ENCODE data around the gene IDE. TPM values are rescaled to one million over a fixed set of nuclear protein-coding genes. Genes with fewer than 3 reads are reported as not detected.

The IDE gene
- total RNA-seq, 4 donors from 2014 or later = 107 to 300 (median 185) TPM

DNA sequence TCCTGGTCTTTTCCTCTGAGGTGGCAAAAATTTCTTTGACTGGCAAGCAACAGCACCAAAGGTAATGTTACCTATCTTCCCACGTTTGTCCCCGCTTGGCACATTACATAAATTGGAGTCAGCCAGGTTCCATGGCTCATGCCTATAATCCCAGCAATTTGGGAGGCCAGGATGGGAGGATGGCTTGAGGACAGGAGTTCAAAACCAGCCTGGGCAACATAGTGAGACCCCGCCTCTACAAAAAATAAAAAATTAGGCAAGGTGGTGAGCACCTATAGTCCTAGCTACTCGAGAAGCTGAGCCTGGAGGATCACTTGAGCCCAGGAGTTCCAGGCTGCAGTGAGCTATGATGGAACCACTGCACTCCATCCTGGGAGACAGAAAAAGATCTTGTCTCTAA, 139.5 kb downstream of the IDE start:
- Histone ChIP-seq H3K27ac (no peak overlapping the region), H3K4me1 (peaks cover 6% of the 10 kb centered on the region), H3K27me3 (no peaks in the 10 kb centered on the region), H3K9me3 (no peaks in the 10 kb centered on the region), H3K4me3 (no peak overlapping the region), H3K36me3 (no peaks in the 10 kb centered on the region)
- TF ChIP-seq, protein P1, sequence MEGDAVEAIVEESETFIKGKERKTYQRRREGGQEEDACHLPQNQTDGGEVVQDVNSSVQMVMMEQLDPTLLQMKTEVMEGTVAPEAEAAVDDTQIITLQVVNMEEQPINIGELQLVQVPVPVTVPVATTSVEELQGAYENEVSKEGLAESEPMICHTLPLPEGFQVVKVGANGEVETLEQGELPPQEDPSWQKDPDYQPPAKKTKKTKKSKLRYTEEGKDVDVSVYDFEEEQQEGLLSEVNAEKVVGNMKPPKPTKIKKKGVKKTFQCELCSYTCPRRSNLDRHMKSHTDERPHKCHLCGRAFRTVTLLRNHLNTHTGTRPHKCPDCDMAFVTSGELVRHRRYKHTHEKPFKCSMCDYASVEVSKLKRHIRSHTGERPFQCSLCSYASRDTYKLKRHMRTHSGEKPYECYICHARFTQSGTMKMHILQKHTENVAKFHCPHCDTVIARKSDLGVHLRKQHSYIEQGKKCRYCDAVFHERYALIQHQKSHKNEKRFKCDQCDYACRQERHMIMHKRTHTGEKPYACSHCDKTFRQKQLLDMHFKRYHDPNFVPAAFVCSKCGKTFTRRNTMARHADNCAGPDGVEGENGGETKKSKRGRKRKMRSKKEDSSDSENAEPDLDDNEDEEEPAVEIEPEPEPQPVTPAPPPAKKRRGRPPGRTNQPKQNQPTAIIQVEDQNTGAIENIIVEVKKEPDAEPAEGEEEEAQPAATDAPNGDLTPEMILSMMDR (IDR thresholded peaks at IDR 0.05) = no peak
- TF ChIP-seq POLR2A (IDR thresholded peaks at IDR 0.05) (no peak), EP300 (IDR thresholded peaks at IDR 0.05) (no peak)
- no peak for DNase-seq (ENCODE audit: low spot score in 2 of 2)
- WGBS = 90% methylated on average over 4 of the region's 4 CpGs

DNA sequence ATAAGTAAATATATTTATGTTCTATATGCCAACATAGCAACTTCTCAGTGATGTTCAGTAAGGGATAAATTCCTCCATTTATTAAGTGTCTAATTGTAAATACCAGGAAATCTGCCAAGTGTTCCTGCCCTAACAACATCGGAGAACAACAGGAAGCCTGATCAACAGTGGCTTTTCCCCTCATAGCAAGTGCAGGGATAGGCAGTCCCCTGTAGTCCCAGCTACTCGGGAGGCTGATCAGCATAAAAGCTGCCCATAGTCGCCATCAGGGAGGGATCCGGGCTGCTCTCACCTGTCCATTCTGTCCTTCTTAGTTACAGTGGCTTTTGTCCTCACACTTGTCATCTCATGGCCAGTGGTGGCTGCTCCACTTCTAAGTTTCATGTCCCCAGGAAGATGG, 141.3 kb downstream of the IDE start:
- no peak for DNase-seq (ENCODE audit: low spot score in 2 of 2)
- no peak for TF ChIP-seq EP300 (IDR thresholded peaks at IDR 0.05)
- TF ChIP-seq, protein P1 (IDR thresholded peaks at IDR 0.05) = no peak
- TF ChIP-seq POLR2AphosphoS5 (IDR thresholded peaks at IDR 0.05) = no peak
- TF ChIP-seq POLR2A (IDR thresholded peaks at IDR 0.05) = no peak
- 37% methylated on average over 4 of the region's 4 CpGs for WGBS
- H3K36me3 ChIP-seq = no peaks in the 10 kb centered on the region
- no peaks in the 10 kb centered on the region for H3K27me3 ChIP-seq
- H3K9me3 ChIP-seq = no peaks in the 10 kb centered on the region
- H3K4me1 ChIP-seq = peaks cover 6% of the 10 kb centered on the region
- no peak overlapping the region for H3K27ac ChIP-seq
- no peak overlapping the region for H3K4me3 ChIP-seq

DNA sequence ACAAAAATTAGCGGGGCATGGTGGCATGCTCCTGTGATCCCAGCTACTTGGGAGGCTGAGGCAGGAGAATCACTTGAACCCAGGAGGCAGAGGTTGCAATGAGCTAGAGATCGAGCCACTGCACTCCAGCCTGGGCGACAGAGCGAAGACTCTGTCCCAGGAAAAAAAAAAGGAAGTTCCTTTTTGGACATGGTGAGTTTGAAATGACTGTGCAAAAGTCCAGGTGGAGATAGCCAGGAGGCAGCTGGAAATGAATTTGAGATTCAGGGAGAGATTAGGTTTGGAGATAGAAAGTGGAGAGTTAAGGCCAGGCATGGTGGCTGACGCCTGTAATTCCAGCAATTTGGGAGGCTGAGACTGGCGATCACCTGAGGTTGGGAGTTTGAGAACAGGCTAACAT, 143.8 kb downstream of the IDE start:
- H3K27me3 ChIP-seq = no peaks in the 10 kb centered on the region
- TF ChIP-seq, protein P1 (IDR thresholded peaks at IDR 0.05) = no peak
- no peak for TF ChIP-seq POLR2A (IDR thresholded peaks at IDR 0.05)
- TF ChIP-seq EP300 (IDR thresholded peaks at IDR 0.05) = no peak
- no peak for TF ChIP-seq POLR2AphosphoS5 (IDR thresholded peaks at IDR 0.05)
- H3K4me1 ChIP-seq = peaks cover 6% of the 10 kb centered on the region
- no peak overlapping the region for H3K27ac ChIP-seq
- no peaks in the 10 kb centered on the region for H3K36me3 ChIP-seq
- 87% methylated on average over 6 of the region's 6 CpGs for WGBS
- no peak overlapping the region for H3K4me3 ChIP-seq
- H3K9me3 ChIP-seq = no peaks in the 10 kb centered on the region
- no peak for DNase-seq (ENCODE audit: low spot score in 2 of 2)

DNA sequence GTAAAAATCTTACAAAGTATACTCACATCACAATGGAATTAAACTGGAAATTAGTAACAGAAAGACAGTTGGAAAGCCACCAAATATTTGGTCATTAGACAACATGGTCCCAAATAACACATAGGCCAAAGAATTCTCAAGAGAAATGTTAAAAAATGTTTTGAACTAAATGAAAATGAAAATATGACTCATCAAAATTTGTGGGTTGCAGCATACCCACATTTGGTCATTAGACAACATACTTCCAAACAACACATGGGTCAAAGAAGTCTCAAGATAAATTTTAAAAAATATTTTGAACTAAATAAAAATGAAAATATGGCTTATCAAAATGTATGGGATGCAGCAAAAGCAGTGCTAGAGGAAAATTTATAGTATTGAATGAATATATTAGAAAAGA, 152.3 kb downstream of the IDE start:
- Histone ChIP-seq H3K27me3 (peaks cover 11% of the 10 kb centered on the region), H3K4me1 (peaks cover 8% of the 10 kb centered on the region), H3K9me3 (no peaks in the 10 kb centered on the region), H3K36me3 (no peaks in the 10 kb centered on the region), H3K4me3 (no peak overlapping the region), H3K27ac (no peak overlapping the region)
- TF ChIP-seq, protein P1 (IDR thresholded peaks at IDR 0.05) = no peak
- TF ChIP-seq EP300 (IDR thresholded peaks at IDR 0.05) (no peak), POLR2AphosphoS5 (IDR thresholded peaks at IDR 0.05) (no peak), POLR2A (IDR thresholded peaks at IDR 0.05) (no peak)
- DNase-seq (ENCODE audit: low spot score in 2 of 2) = no peak

DNA sequence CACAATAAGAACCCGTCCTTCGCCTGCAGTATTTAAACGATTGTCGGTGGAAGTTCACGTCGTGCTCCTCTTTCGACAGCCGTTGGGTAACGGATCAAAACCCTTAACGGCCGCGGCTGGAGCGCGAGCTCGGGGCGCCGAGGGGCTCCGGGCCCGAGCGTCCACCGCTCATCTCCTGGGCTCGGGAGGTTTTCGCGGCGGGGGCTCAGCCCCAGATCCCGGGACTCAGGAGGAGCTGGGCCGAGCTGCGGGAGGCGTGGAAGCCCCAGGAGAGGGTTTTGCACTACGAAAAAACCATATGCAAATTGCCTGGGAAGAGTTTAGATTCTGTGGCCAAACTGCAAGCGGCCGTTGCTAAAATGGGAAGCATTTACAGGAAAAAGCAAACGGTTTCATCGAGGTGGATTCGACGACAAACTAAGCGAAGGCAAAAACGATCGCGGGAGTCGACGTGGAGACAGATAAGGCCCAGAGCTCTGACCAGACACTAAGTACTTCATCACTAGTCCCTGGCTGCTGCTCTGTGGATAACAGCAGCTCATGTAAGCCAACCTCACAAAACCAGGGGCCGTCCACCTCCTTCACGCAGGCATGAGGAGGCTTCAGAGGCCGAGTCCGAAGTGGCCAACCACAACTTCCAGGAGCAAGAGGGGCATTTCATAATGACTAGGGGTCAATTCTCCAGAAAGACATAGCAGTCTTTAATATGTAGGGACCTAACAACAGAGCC, 153.2 kb downstream of the IDE start:
- H3K36me3 ChIP-seq = no peaks in the 10 kb centered on the region
- DNase-seq (ENCODE audit: low spot score in 2 of 2) = peak in 1 of 2 donors; percentile 64
- WGBS = 22% methylated on average over 43 of the region's 46 CpGs
- peak overlapping the region; percentile 39 for H3K4me3 ChIP-seq
- H3K9me3 ChIP-seq = no peaks in the 10 kb centered on the region
- H3K4me1 ChIP-seq = peaks cover 8% of the 10 kb centered on the region
- TF ChIP-seq EP300 (IDR thresholded peaks at IDR 0.05) = no peak
- no peak for TF ChIP-seq POLR2A (IDR thresholded peaks at IDR 0.05)
- no peak for TF ChIP-seq POLR2AphosphoS5 (IDR thresholded peaks at IDR 0.05)
- TF ChIP-seq, protein P1 (IDR thresholded peaks at IDR 0.05) = no peak
- peaks cover 11% of the 10 kb centered on the region for H3K27me3 ChIP-seq
- no peak overlapping the region for H3K27ac ChIP-seq

All from suprapubic skin (tissue), 4 donors.